Chondrocyte (in vitro differentiated cells): ENCODE results near the gene SMC6. TPM values are rescaled to one million over a fixed set of nuclear protein-coding genes. Genes with fewer than 3 reads are reported as not detected.

Experiments used
- DNase-seq: peaks from one replicate; pipeline ENCODE4 v3.0.0; 2021; ENCODE audit warnings: mixed read lengths, low spot score
- H3K27ac Mint-ChIP-seq: one replicate; pipeline ENCODE4 v1.8.0; 2021; ENCODE audit warnings: mild to moderate bottlenecking, moderate library complexity, mixed read lengths; ENCODE audit not compliant: unreplicated experiment
- H3K27me3 Mint-ChIP-seq: 2 replicates; pipeline ENCODE4 v1.8.0; 2021; ENCODE audit warnings: low read depth, mixed read lengths
- H3K36me3 Mint-ChIP-seq: 2 replicates; pipeline ENCODE4 v1.8.0; 2021; ENCODE audit warnings: low read depth, mixed read lengths
- H3K4me1 Mint-ChIP-seq: 2 replicates; pipeline ENCODE4 v1.8.0; 2021; ENCODE audit warnings: low read depth, mild to moderate bottlenecking, mixed read lengths
- H3K4me3 Mint-ChIP-seq: one replicate; pipeline ENCODE4 v1.8.0; 2021; ENCODE audit warnings: mild to moderate bottlenecking, moderate library complexity, mixed read lengths; ENCODE audit not compliant: unreplicated experiment
- H3K9me3 Mint-ChIP-seq: 2 replicates; pipeline ENCODE4 v1.8.0; 2021; ENCODE audit warnings: low read depth, mixed read lengths
- CTCF ChIP-seq: fragments of 200-600 bp; sonication (generic); IDR thresholded peaks from 2 replicates; pipeline ENCODE4 v1.5.0; 2021; ENCODE audit warnings: antibody characterized with exemption, mild to moderate bottlenecking, moderate library complexity
- total RNA-seq: library from RNA; stranded (reverse); gene quantifications from 3 replicates; pipeline ENCODE4 v1.2.1, GENCODE V29; 2021

The SMC6 gene
- total RNA-seq, 1 donor from 2014 or later, result 21.0 TPM

GRCh38 chr2:17718689-17719088 is 34.9 kb downstream of the SMC6 start:
- Mint-ChIP-seq H3K9me3 (no peaks in the 10 kb centered on the region), H3K27ac (no peak overlapping the region), H3K27me3 (no peaks in the 10 kb centered on the region), H3K4me3 (no peak overlapping the region), H3K4me1 (no peaks in the 10 kb centered on the region), H3K36me3 (peaks cover 15% of the 10 kb centered on the region)
- DNase-seq, result no peak
- no peak for TF ChIP-seq CTCF

DNA sequence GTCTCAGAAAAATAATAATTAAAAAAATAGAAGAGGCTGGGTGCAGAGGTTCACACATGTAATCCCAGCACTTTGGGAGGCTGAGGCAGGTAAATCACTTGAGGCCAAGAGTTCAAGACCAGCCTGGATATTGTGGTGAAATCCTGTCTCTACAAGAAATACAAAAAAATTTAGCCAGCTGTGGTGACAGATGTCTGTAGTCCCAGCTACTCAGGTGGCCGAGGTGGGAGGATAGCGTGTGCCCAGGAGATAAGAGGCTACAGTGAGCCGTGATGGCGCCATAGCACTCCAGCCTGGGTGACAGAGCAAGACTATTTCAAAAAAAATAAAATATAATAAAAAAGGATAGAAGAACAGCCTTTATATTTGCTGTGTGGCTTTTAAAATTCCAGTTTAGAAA is 35.9 kb downstream of the SMC6 start:
- H3K4me1 Mint-ChIP-seq, result no peaks in the 10 kb centered on the region
- no peaks in the 10 kb centered on the region for H3K27me3 Mint-ChIP-seq
- peaks cover 22% of the 10 kb centered on the region for H3K36me3 Mint-ChIP-seq
- no peaks in the 10 kb centered on the region for H3K9me3 Mint-ChIP-seq
- H3K27ac Mint-ChIP-seq, result no peak overlapping the region
- no peak for DNase-seq
- no peak overlapping the region for H3K4me3 Mint-ChIP-seq
- no peak for TF ChIP-seq CTCF

DNA sequence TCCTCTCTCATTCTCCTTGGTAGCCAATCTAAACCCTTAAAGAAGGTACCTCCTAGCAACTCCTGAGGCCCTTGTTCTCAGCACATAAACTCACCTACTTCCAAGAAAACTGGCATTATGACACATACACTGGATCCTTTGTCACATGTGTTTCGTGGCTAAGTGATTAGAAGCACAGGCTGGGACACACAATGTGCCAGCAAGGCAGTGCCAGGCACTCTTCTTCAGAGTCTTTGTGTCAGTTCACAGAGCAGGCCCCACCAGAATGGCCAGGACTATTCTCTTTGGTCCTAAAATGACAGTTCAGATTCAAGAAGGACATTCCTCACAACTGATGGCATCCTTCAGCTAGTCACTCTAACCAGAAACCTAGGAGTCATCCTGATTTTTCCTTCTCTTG is 40.3 kb downstream of the SMC6 start:
- Mint-ChIP-seq H3K27ac (no peak overlapping the region), H3K27me3 (no peaks in the 10 kb centered on the region), H3K9me3 (no peaks in the 10 kb centered on the region), H3K36me3 (peaks cover 23% of the 10 kb centered on the region), H3K4me3 (no peak overlapping the region), H3K4me1 (no peaks in the 10 kb centered on the region)
- no peak for DNase-seq
- no peak for TF ChIP-seq CTCF

GRCh38 chr2:17710547-17711248 is 42.9 kb downstream of the SMC6 start:
- Mint-ChIP-seq H3K4me3 (no peak overlapping the region), H3K9me3 (no peaks in the 10 kb centered on the region), H3K27me3 (no peaks in the 10 kb centered on the region), H3K36me3 (peaks cover 26% of the 10 kb centered on the region), H3K27ac (no peak overlapping the region), H3K4me1 (no peaks in the 10 kb centered on the region)
- no peak for TF ChIP-seq CTCF
- no peak for DNase-seq

- Mint-ChIP-seq H3K9me3 (no peaks in the 10 kb centered on the region), H3K4me1 (no peaks in the 10 kb centered on the region), H3K27ac (no peak overlapping the region), H3K36me3 (peaks cover 26% of the 10 kb centered on the region), H3K4me3 (no peak overlapping the region), H3K27me3 (no peaks in the 10 kb centered on the region)
- no peak for DNase-seq
- no peak for TF ChIP-seq CTCF
Observed at GRCh38 chr2:17709897-17710296, 43.7 kb downstream of the SMC6 start.
